Fibroblast of mammary gland (primary cell): Measurements from ENCODE around the gene AGPAT1.
"Not testable (repeated sequence)": the region's sequence is repeated elsewhere in the genome, so short reads cannot be mapped to it uniquely, and the experiment has no call there.

Experiments used
- DNase-seq: peaks from one replicate; pipeline ENCODE4 v3.0.0-alpha.2; 2010; ENCODE audit warnings: low read depth
- H3K4me3 ChIP-seq: 2 replicates; pipeline ENCODE4 v1.5.1; 2011; ENCODE audit warnings: low read depth, mild to moderate bottlenecking, low read length, moderate library complexity; ENCODE audit not compliant: control insufficient read depth
- CTCF ChIP-seq: conservative IDR thresholded peaks from 2 replicates; pipeline ENCODE4 v1.5.1; 2011; ENCODE audit warnings: low read depth, low read length, inconsistent platforms; ENCODE audit not compliant: control insufficient read depth, insufficient read depth

Gene AGPAT1

GRCh38 chr6:32146687-32147086, 29.2 kb downstream of the AGPAT1 start:
- H3K4me3 ChIP-seq: no peak overlapping the region
- TF ChIP-seq CTCF: no peak
- DNase-seq: no peak

GRCh38 chr6:32146287-32146686, 29.6 kb downstream of the AGPAT1 start:
- no peak for DNase-seq
- TF ChIP-seq CTCF: no peak
- no peak overlapping the region for H3K4me3 ChIP-seq

GRCh38 chr6:32144238-32144637, 31.6 kb downstream of the AGPAT1 start:
- not testable (repeated sequence) for DNase-seq, H3K4me3 ChIP-seq

GRCh38 chr6:32140420-32141046, 35.4 kb downstream of the AGPAT1 start:
- no peak overlapping the region for H3K4me3 ChIP-seq
- no peak for TF ChIP-seq CTCF
- no peak for DNase-seq

- no peak for TF ChIP-seq CTCF
- no peak overlapping the region for H3K4me3 ChIP-seq
These were observed 36.3 kb downstream of the AGPAT1 start for GRCh38 chr6:32139590-32139989.

GRCh38 chr6:32137454-32137853, 38.4 kb downstream of the AGPAT1 start:
- no peak for TF ChIP-seq CTCF
- no peak overlapping the region for H3K4me3 ChIP-seq
- DNase-seq: no peak

More at GRCh38 chr6:32139590-32139989, 36.3 kb downstream of the AGPAT1 start:
- DNase-seq: no peak

GRCh38 chr6:32133786-32134185, 42.1 kb downstream of the AGPAT1 start:
- no peak for DNase-seq
- no peak overlapping the region for H3K4me3 ChIP-seq
- TF ChIP-seq CTCF: no peak
